ENCODE results near the gene BHLHE40.

- no peak for TF ChIP-seq CTCF (IDR thresholded peaks at IDR 0.05; ENCODE audit: insufficient read depth, low read length, poor library complexity, severe bottlenecking)
- TF ChIP-seq EZH2phosphoT487 (conservative IDR thresholded peaks at IDR 0.05; ENCODE audit: low read length), result no peak
These were observed 22.6 kb downstream of the BHLHE40 start for GRCh38 chr3:5001805-5002173.
